ENCODE results near the gene NUBP2. TPM values are rescaled to one million over a fixed set of nuclear protein-coding genes. Genes with fewer than 3 reads are reported as not detected.

Gene NUBP2
- total and polyA plus RNA-seq, 4 donors, result 28.9 to 80.9 (median 54.1) TPM

- TF ChIP-seq REST (IDR thresholded peaks at IDR 0.05), result no peak
- TF ChIP-seq ZBTB33 (IDR thresholded peaks at IDR 0.05), result no peak
- no peak for TF ChIP-seq ATF3 (IDR thresholded peaks at IDR 0.05)
- TF ChIP-seq HNF4G (IDR thresholded peaks at IDR 0.05), result no peak
- TF ChIP-seq EGR1 (IDR thresholded peaks at IDR 0.05; ENCODE audit: low read depth in 2 of 2), result no peak
- TF ChIP-seq NR2F2 (IDR thresholded peaks at IDR 0.05), result no peak
- TF ChIP-seq FOXA2 (IDR thresholded peaks at IDR 0.05), result no peak
- no peak for TF ChIP-seq FOXA1 (IDR thresholded peaks at IDR 0.05)
- no peak for TF ChIP-seq SP1 (IDR thresholded peaks at IDR 0.05)
Observed at GRCh38 chr16:1810536-1810935, 27.8 kb downstream of the NUBP2 start (continued).

- Histone ChIP-seq H3K9ac (ENCODE audit: low read depth in 1 of 2, low read length in 2 of 2) (no peak overlapping the region), H3K27me3 (ENCODE audit: control insufficient read depth in 4 of 4, insufficient read depth in 4 of 4, low read length in 3 of 4) (no peaks in the 10 kb centered on the region), H3K4me1 (ENCODE audit: control insufficient read depth in 4 of 4, insufficient read depth in 4 of 4, low read length in 3 of 4) (peaks cover 0 to 37% (median 28%) of the 10 kb centered on the region in 4 donors), H3K27ac (ENCODE audit: low read depth in 1 of 2, low read length in 2 of 2) (peak overlapping the region in 1 of 2 donors; percentile 57), H3K36me3 (ENCODE audit: control insufficient read depth in 4 of 4, insufficient read depth in 3 of 4, low read depth in 1 of 4, low read length in 3 of 4) (peaks cover 19 to 28% (median 22%) of the 10 kb centered on the region in 4 donors), H3K9me3 (ENCODE audit: control insufficient read depth in 4 of 4, low read length in 3 of 4) (no peaks in the 10 kb centered on the region), H3K4me3 (ENCODE audit: low read depth in 1 of 3, low read length in 3 of 3) (no peak overlapping the region)
- TF ChIP-seq EGR1 (IDR thresholded peaks at IDR 0.05; ENCODE audit: low read depth in 2 of 2) (peak; percentile 59 to 63), HNF4G (IDR thresholded peaks at IDR 0.05) (no peak), RXRA (IDR thresholded peaks at IDR 0.05) (peak; percentile 63 to 66), JUND (IDR thresholded peaks at IDR 0.05) (no peak), HNF4A (conservative IDR thresholded peaks at IDR 0.05) (peak; percentile 35 to 38), GABPA (IDR thresholded peaks at IDR 0.05 in 1 of 2, conservative IDR thresholded peaks at IDR 0.05 in 1 of 2) (peak in 1 of 2 donors; percentile 68), ATF3 (IDR thresholded peaks at IDR 0.05) (no peak), FOXA1 (IDR thresholded peaks at IDR 0.05) (no peak), MAX (IDR thresholded peaks at IDR 0.05) (peak; percentile 87), RAD21 (IDR thresholded peaks at IDR 0.05) (peak; percentile 86 to 89), SP1 (IDR thresholded peaks at IDR 0.05) (peak; percentile 49), CTCF (IDR thresholded peaks at IDR 0.05; ENCODE audit: low read depth, low read length, missing input control) (peak; percentile 62), ZBTB33 (IDR thresholded peaks at IDR 0.05) (no peak), NR2F2 (IDR thresholded peaks at IDR 0.05) (no peak), TAF1 (conservative IDR thresholded peaks at IDR 0.05) (no peak), FOXA2 (IDR thresholded peaks at IDR 0.05) (peak; percentile 38), REST (IDR thresholded peaks at IDR 0.05) (no peak), YY1 (IDR thresholded peaks at IDR 0.05) (no peak)
- peak; percentile 80 for DNase-seq (ENCODE audit: low spot score)
- WGBS, result 18% methylated on average over 17 of the region's 17 CpGs
Observed at GRCh38 chr16:1812732-1813163, 30.0 kb downstream of the NUBP2 start.

Measured in liver (tissue), 9 donors.